K562 (cell line): ENCODE data around the gene GARIN5B. TPM values are rescaled to one million over a fixed set of nuclear protein-coding genes. Genes with fewer than 3 reads are reported as not detected.
A peak's percentile ranks its signal among the peaks of the same experiment; 100 is the strongest.

Source experiments
- ATAC-seq: fragments of 200-7000 bp; cut with Tn5 transposase; 3 replicates; pipeline ENCODE4 v1.9.1; 2020; ENCODE audit warnings: moderate library complexity
- BruUV-seq: library from RNA; stranded (reverse); fragments of 400-500 nt; replicated peaks from 2 replicates; lab custom pipeline; 2021; lab: Mats Ljungman, UMichigan
- CTCF ChIA-PET: fragments of 300-600 bp; formaldehyde crosslinking; extraction: SDS; loops from one replicate; lab custom pipeline; 2021; ENCODE audit warnings: low intra/inter-chr PET ratio; lab: Yijun Ruan, JAX
- POLR2A ChIA-PET: fragments of 300-600, 350-650 bp; sonication (Branson Sonifier 250); formaldehyde crosslinking; extraction: SDS; loops from one replicate; lab custom pipeline; 2021; ENCODE audit warnings: antibody characterized with exemption, inconsistent platforms; lab: Yijun Ruan, JAX
- DNase-seq, 4 experiments: peaks; one replicate each; pipeline versions ENCODE4 v3.0.0 to v3.0.0-alpha.2; 2011 to 2018; ENCODE audit warnings: low spot score in 3 of 4, mixed read lengths in 3 of 4; ENCODE audit errors: extremely low read depth in 1 of 4
- FAIRE-seq: peaks from 2 replicates; lab custom pipeline; 2011; peaks lifted over from hg19 to GRCh38; lab: Jason Lieb, UNC
- H2AFZ ChIP-seq: 2 replicates; pipeline ENCODE4 v1.6.0; 2011; ENCODE audit warnings: low read depth, low read length, control low read depth, inconsistent platforms
- H3K27ac ChIP-seq: fragments of 200-600 bp; 3 replicates; pipeline ENCODE4 v1.8.0; 2011; ENCODE audit warnings: low read depth, mild to moderate bottlenecking, control low read depth, inconsistent platforms, low read length, moderate library complexity, mixed read lengths; ENCODE audit errors: extremely low read depth
- H3K27me3 ChIP-seq, 2 experiments: fragments of 300-600 bp in 1 of 2; 2 replicates in 1 of 2; 3 replicates in 1 of 2; pipeline versions ENCODE4 v1.6.0 to v1.8.0; 2011; ENCODE audit warnings: inconsistent platforms in 2 of 2, low read length in 2 of 2, mild to moderate bottlenecking in 1 of 2, mixed read lengths in 1 of 2, moderate library complexity in 1 of 2; ENCODE audit not compliant: control insufficient read depth in 2 of 2, insufficient read depth in 2 of 2
- H3K36me3 ChIP-seq: fragments of 300-600 bp; 3 replicates; pipeline ENCODE4 v1.8.0; 2011; ENCODE audit warnings: mild to moderate bottlenecking, low read length, inconsistent platforms; ENCODE audit not compliant: control insufficient read depth, insufficient read depth
- H3K4me1 ChIP-seq, 2 experiments: fragments of 200-600 bp in 1 of 2; replicated peaks in 1 of 2; 2 replicates in 1 of 2; 3 replicates in 1 of 2; pipeline versions ENCODE4 v1.5.1 to v1.8.0; 2011; ENCODE audit warnings: inconsistent platforms in 2 of 2, low read length in 2 of 2, mild to moderate bottlenecking in 1 of 2, mixed read lengths in 1 of 2, moderate library complexity in 1 of 2; ENCODE audit not compliant: control insufficient read depth in 2 of 2, insufficient read depth in 2 of 2
- H3K4me2 ChIP-seq: 2 replicates; pipeline ENCODE4 v1.6.1; 2011; ENCODE audit warnings: low read length, control low read depth, inconsistent platforms, mixed read lengths; ENCODE audit not compliant: insufficient read depth
- H3K4me3 ChIP-seq: fragments of 200-600 bp; sonication (generic), shearing (Covaris generic); 2 replicates; pipeline ENCODE4 v1.5.1; 2016; ENCODE audit warnings: control low read depth, inconsistent platforms
- H3K79me2 ChIP-seq: fragments of 200-600 bp; 3 replicates; pipeline ENCODE4 v1.8.0; 2011; ENCODE audit warnings: low read length, inconsistent platforms; ENCODE audit not compliant: control insufficient read depth, insufficient read depth
- H3K9ac ChIP-seq, 2 experiments: 2 replicates each; pipeline versions ENCODE4 v1.6.0 to v1.6.1; 2011; ENCODE audit warnings: low read depth in 2 of 2, low read length in 2 of 2, control low read depth in 1 of 2, inconsistent platforms in 1 of 2, mild to moderate bottlenecking in 1 of 2, mixed read lengths in 1 of 2; ENCODE audit not compliant: insufficient read depth in 1 of 2
- H3K9me1 ChIP-seq: one replicate; pipeline ENCODE4 v1.6.0; 2011; ENCODE audit warnings: inconsistent platforms, mild to moderate bottlenecking, low read length, moderate library complexity; ENCODE audit not compliant: control insufficient read depth, insufficient read depth
- H3K9me3 ChIP-seq: replicated peaks from 2 replicates; pipeline ENCODE4 v1.5.1; 2011; ENCODE audit warnings: low read depth, low read length, inconsistent platforms; ENCODE audit not compliant: control insufficient read depth, insufficient read depth
- H4K20me1 ChIP-seq: replicated peaks from 2 replicates; pipeline ENCODE4 v1.6.1; 2011; ENCODE audit warnings: low read length, inconsistent platforms, mixed read lengths; ENCODE audit not compliant: control insufficient read depth, insufficient read depth
- EGR1 ChIP-seq: fragments of 450-650 bp; conservative IDR thresholded peaks from 2 replicates; pipeline ENCODE4 v1.6.1; 2017; ENCODE audit warnings: mild to moderate bottlenecking
- PREB ChIP-seq: sonication (generic); formaldehyde crosslinking; IDR thresholded peaks from 2 replicates; pipeline ENCODE4 v1.8.1; 2023; ENCODE audit warnings: mild to moderate bottlenecking, missing genetic modification reagents
- TCF7L2 ChIP-seq: fragments of 150-350 bp; IDR thresholded peaks from 2 replicates; pipeline ENCODE4 v1.6.1; 2016; ENCODE audit warnings: low read depth, mild to moderate bottlenecking, low read length, moderate library complexity
- whole genome bisulfite sequencing: fragments of 100-300 bp; shearing (Covaris generic); methylation state at CpG from one replicate; pipeline ENCODE4 v1.1.6; 2016; ENCODE audit warnings: low coverage, mixed read lengths; ENCODE audit not compliant: insufficient coverage; ENCODE audit errors: missing lambda C conversion rate; 5-methylcytosine and 5-hydroxymethylcytosine counted together
- in situ Hi-C: fragments of 300-500 bp; cut with MboI; formaldehyde crosslinking; loops from 4 replicates; pipeline ENCODE4 v1.15.0; 2018; ENCODE audit warnings: inconsistent platforms, mixed read lengths
- intact Hi-C: fragments of 100-400 bp; cut with micrococcal nuclease; formaldehyde crosslinking; loops from 2 replicates; pipeline ENCODE4 v1.14.2; 2022
- polyA plus RNA-seq, 8 experiments: library from polyadenylated mRNA; depleted of rRNA in 4 of 8; stranded (reverse) in 5 of 8; unstranded in 3 of 8; fragments of >200 nt; fragmentation: Nextera tagmentation in 2 of 8; fragmentation: Illumina TruSeq in 1 of 8; extraction: Ambion mirVana in 2 of 8; extraction: Trizol in 1 of 8; gene quantifications; 2 replicates each; pipeline versions ENCODE4 v1.2.1 to v1.2.3, GENCODE V29; 2011 to 2014; ENCODE audit warnings: inconsistent platforms in 1 of 8, missing spikeins in 1 of 8
- total RNA-seq, 7 experiments: library from RNA; depleted of rRNA in 6 of 7; stranded (reverse); fragments of >200 nt in 6 of 7; fragmentation: Illumina TruSeq in 2 of 7; extraction: Trizol in 2 of 7; gene quantifications; 2 replicates each; pipeline versions ENCODE4 v1.2.1 to v1.2.3, GENCODE V29; 2011 to 2021; ENCODE audit warnings: low replicate concordance in 1 of 7
- TF ChIP-seq, protein P1 (sequence below), 3 experiments: fragments of 200-800 bp in 1 of 3; sonication (Bioruptor generic) in 1 of 3; sonication (generic) in 1 of 3; formaldehyde crosslinking in 1 of 3; IDR thresholded peaks; 2 replicates each; pipeline versions ENCODE4 v1.6.1 to v1.8.0; 2016 to 2022; ENCODE audit warnings: mild to moderate bottlenecking in 2 of 3, missing compliant biosample characterization in 2 of 3, missing genetic modification characterization in 2 of 3, missing genetic modification reagents in 1 of 3

Gene GARIN5B
- total and polyA plus RNA-seq, 9 of the 15 experiments (the other 6 are each of a cell fraction or from before 2014, with no cell fraction given): not detected

DNA sequence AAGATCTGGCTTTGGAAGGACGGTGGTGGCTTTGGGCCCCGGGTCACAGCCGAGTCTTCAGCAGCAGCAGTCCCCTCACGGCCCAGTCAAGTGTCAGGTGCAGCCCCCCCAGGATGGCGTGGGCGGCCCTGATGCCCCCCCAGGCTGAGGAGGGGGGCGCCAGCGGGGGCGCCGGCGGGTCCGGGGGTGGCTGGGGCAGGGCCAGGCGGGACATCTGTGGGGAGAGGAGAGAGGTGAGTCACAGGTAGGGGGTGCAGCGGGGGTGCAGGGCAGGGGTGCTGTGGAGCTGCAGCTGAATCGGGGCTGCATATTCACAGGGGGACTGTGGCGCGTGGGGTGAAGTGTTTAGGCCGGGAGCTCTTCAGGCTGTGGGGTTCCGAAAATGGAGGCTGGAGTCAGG lies 2.9 kb upstream of the GARIN5B start:
- no TSS peak for BruUV-seq
- 0 out of 2 replicates have a peak, but pooled peaks cover 3% of the 10 kb centered on the region for H4K20me1 ChIP-seq
- H3K9me1 ChIP-seq: no peaks in the 10 kb centered on the region
- CTCF ChIA-PET: interaction anchor here (1.2 kb wide), 1 partner anchor 9 kb away, joined by 5 read pairs; no protein-coding TSS in a partner anchor
- POLR2A ChIA-PET: interaction anchor here (0.7 to 1.3 kb wide), 2 partner anchors 11 to 22 kb away, joined by 4 to 5 read pairs; no protein-coding TSS in a partner anchor
- WGBS: 41% methylated on average over 5 of the region's 19 CpGs
- peaks cover 10% of the 10 kb centered on the region in 2 experiments; a peak in 3 of 5 replicates for H3K27me3 ChIP-seq
- H3K4me2 ChIP-seq: no peak overlapping the region
- in situ Hi-C loops (no loop called here), intact Hi-C loops (no loop called here)
- H3K4me1 ChIP-seq: peaks cover 0 to 59% of the 10 kb centered on the region in 2 experiments; a peak in 3 of 5 replicates
- H3K4me3 ChIP-seq: no peak overlapping the region
- peak; percentile 72 for TF ChIP-seq EGR1
- no peak for TF ChIP-seq PREB (CRISPR knock-in tag)
- TF ChIP-seq, protein P1, sequence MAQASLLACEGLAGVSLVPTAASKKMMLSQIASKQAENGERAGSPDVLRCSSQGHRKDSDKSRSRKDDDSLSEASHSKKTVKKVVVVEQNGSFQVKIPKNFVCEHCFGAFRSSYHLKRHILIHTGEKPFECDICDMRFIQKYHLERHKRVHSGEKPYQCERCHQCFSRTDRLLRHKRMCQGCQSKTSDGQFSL (CRISPR knock-in tag; IDR thresholded peaks at IDR 0.05): 0 out of 2 replicates have a peak, but pooled peaks have one; percentile 31
- TF ChIP-seq, protein P1 (tag; IDR thresholded peaks at IDR 0.05): no peak
- no peak for TF ChIP-seq TCF7L2
- ATAC-seq: no peak
- no peak for DNase-seq
- 0 out of 4 replicates have a peak overlapping the region, but pooled peaks of 1 of the 2 experiments have one; percentile 52 for H3K9ac ChIP-seq
- H3K36me3 ChIP-seq: no peaks in the 10 kb centered on the region
- FAIRE-seq: no peak
- no peak overlapping the region for H2AFZ ChIP-seq
- no peaks in the 10 kb centered on the region for H3K79me2 ChIP-seq
- no peak overlapping the region for H3K27ac ChIP-seq
- no peaks in the 10 kb centered on the region for H3K9me3 ChIP-seq
